HepG2 (cell line): ENCODE results near the gene ITIH2. TPM values are rescaled to one million over a fixed set of nuclear protein-coding genes. Genes with fewer than 3 reads are reported as not detected.

Experiments used
- AGO1 ChIP-seq: fragments of 200-400 bp; formaldehyde crosslinking; IDR thresholded peaks from 2 replicates; pipeline ENCODE4 v1.6.1; 2017; ENCODE audit warnings: mild to moderate bottlenecking, low read depth, low read length, moderate library complexity; ENCODE audit not compliant: poor library complexity, severe bottlenecking
- ARNT2 ChIP-seq: sonication (generic); formaldehyde crosslinking; IDR thresholded peaks from 2 replicates; pipeline ENCODE4 v1.8.0; 2022; ENCODE audit warnings: mild to moderate bottlenecking, low read depth, missing genetic modification reagents, moderate library complexity
- ATRX ChIP-seq: sonication (generic); formaldehyde crosslinking; IDR thresholded peaks from 2 replicates; pipeline ENCODE4 v1.4.0; 2020; ENCODE audit warnings: missing genetic modification reagents, borderline replicate concordance
- HNRNPLL ChIP-seq: fragments of 200-400 bp; formaldehyde crosslinking; IDR thresholded peaks from 2 replicates; pipeline ENCODE4 v1.6.1; 2017; ENCODE audit warnings: mild to moderate bottlenecking, low read depth, low read length; ENCODE audit not compliant: poor library complexity, severe bottlenecking
- IRF1 ChIP-seq: sonication (generic); formaldehyde crosslinking; IDR thresholded peaks from 2 replicates; pipeline ENCODE4 v1.4.0; 2020; ENCODE audit warnings: low read depth, mild to moderate bottlenecking, missing genetic modification reagents
- KAT8 ChIP-seq: IDR thresholded peaks from 2 replicates; pipeline ENCODE4 v1.6.1; 2016; ENCODE audit warnings: missing genetic modification reagents, missing compliant biosample characterization
- MED1 ChIP-seq: sonication (generic); formaldehyde crosslinking; IDR thresholded peaks from 2 replicates; pipeline ENCODE4 v1.4.0; 2020; ENCODE audit warnings: missing genetic modification reagents
- MNT ChIP-seq: fragments of 450-650 bp; IDR thresholded peaks from 2 replicates; pipeline ENCODE4 v1.6.1; 2016
- MTF1 ChIP-seq: sonication (generic); formaldehyde crosslinking; IDR thresholded peaks from 2 replicates; pipeline ENCODE4 v1.5.0; 2020; ENCODE audit warnings: missing genetic modification reagents
- NPAS2 ChIP-seq: sonication (generic); formaldehyde crosslinking; IDR thresholded peaks from 2 replicates; pipeline ENCODE4 v1.8.0; 2022; ENCODE audit warnings: mild to moderate bottlenecking, missing genetic modification reagents, borderline replicate concordance
- RFX5 ChIP-seq: IDR thresholded peaks from 2 replicates; pipeline ENCODE4 v1.6.1; 2011; ENCODE audit warnings: low read depth, low read length, improper control_type of control experiment
- SIX1 ChIP-seq: sonication (generic); formaldehyde crosslinking; IDR thresholded peaks from 2 replicates; pipeline ENCODE4 v1.4.0; 2020; ENCODE audit warnings: missing genetic modification reagents, borderline replicate concordance
- SNAPC4 ChIP-seq: sonication (generic); formaldehyde crosslinking; IDR thresholded peaks from 2 replicates; pipeline ENCODE4 v1.4.0; 2020; ENCODE audit warnings: mild to moderate bottlenecking, missing genetic modification reagents
- SSRP1 ChIP-seq: IDR thresholded peaks from 2 replicates; pipeline ENCODE4 v1.6.1; 2016; ENCODE audit warnings: control low read depth
- TAF15 ChIP-seq: fragments of 200-400 bp; formaldehyde crosslinking; IDR thresholded peaks from one replicate; pipeline ENCODE4 v1.6.1; 2018; ENCODE audit warnings: mild to moderate bottlenecking, low read depth, low read length; ENCODE audit not compliant: poor library complexity, severe bottlenecking
- THRA ChIP-seq: sonication (generic); formaldehyde crosslinking; IDR thresholded peaks from 2 replicates; pipeline ENCODE4 v1.4.0; 2020; ENCODE audit warnings: missing genetic modification reagents, borderline replicate concordance
- ZNF275 ChIP-seq: sonication (generic); formaldehyde crosslinking; IDR thresholded peaks from 2 replicates; pipeline ENCODE4 v1.8.0; 2022; ENCODE audit warnings: missing genetic modification reagents, mild to moderate bottlenecking, inconsistent platforms, borderline replicate concordance
- ZNF33A ChIP-seq: sonication (generic); formaldehyde crosslinking; IDR thresholded peaks from 2 replicates; pipeline ENCODE4 v1.5.1; 2020; ENCODE audit warnings: missing genetic modification reagents, mild to moderate bottlenecking, moderate library complexity, borderline replicate concordance
- ZNF44 ChIP-seq: sonication (generic); formaldehyde crosslinking; IDR thresholded peaks from 2 replicates; pipeline ENCODE4 v1.5.1; 2020; ENCODE audit warnings: mild to moderate bottlenecking, missing genetic modification reagents
- ZNF614 ChIP-seq: IDR thresholded peaks from 2 replicates; pipeline ENCODE4 v1.6.1; 2018; ENCODE audit warnings: missing biosample characterization, missing genetic modification reagents, inconsistent platforms, borderline replicate concordance
- ZNF746 ChIP-seq: sonication (generic); formaldehyde crosslinking; IDR thresholded peaks from 2 replicates; pipeline ENCODE4 v1.8.0; 2022; ENCODE audit warnings: mild to moderate bottlenecking, missing genetic modification reagents
- polyA plus RNA-seq, 8 experiments: library from polyadenylated mRNA; depleted of rRNA in 3 of 8; stranded (reverse) in 7 of 8; unstranded in 1 of 8; fragments of >200 nt; fragmentation: Illumina TruSeq in 4 of 8; extraction: Trizol in 4 of 8; gene quantifications; 2 replicates each; pipeline versions ENCODE4 v1.2.1 to v1.2.3, GENCODE V29; 2011 to 2016; ENCODE audit warnings: low read depth in 4 of 8, missing spikeins in 1 of 8, mixed read lengths in 1 of 8; ENCODE audit not compliant: insufficient read depth in 1 of 8
- total RNA-seq, 5 experiments: library from RNA; depleted of rRNA; stranded (reverse); fragments of >200 nt; fragmentation: Illumina TruSeq; extraction: Trizol; gene quantifications; 2 replicates each; pipeline ENCODE4 v1.2.3, GENCODE V29; 2016; ENCODE audit warnings: low read depth in 1 of 5

ITIH2 gene
- total and polyA plus RNA-seq, 2 of the 13 experiments (the other 11 are each of a cell fraction or from before 2014, with no cell fraction given): 1,197 to 1,427 TPM

GRCh38 chr10:7707102-7707501 lies 4.0 kb downstream of the ITIH2 start (continued):
- TF ChIP-seq MED1 (CRISPR knock-in tag) (peak; percentile 96), MTF1 (CRISPR knock-in tag) (no peak), ZNF746 (no peak), RFX5 (no peak), SSRP1 (no peak), HNRNPLL (no peak), SNAPC4 (CRISPR knock-in tag) (no peak), MNT (no peak), TAF15 (no peak), SIX1 (CRISPR knock-in tag) (peak; percentile 90), IRF1 (CRISPR knock-in tag) (no peak), AGO1 (no peak), ZNF275 (CRISPR knock-in tag) (no peak), KAT8 (peak; percentile 69), NPAS2 (CRISPR knock-in tag) (no peak), ATRX (CRISPR knock-in tag) (no peak), ARNT2 (CRISPR knock-in tag) (no peak), ZNF33A (no peak), ZNF44 (CRISPR knock-in tag) (no peak), ZNF614 (CRISPR knock-in tag) (0 out of 2 replicates have a peak, but pooled peaks have one; percentile 28), THRA (CRISPR knock-in tag) (peak; percentile 91)
